GM10266 (cell line): ENCODE data around the gene RGL1.
"Not testable (repeated sequence)": the region's sequence is repeated elsewhere in the genome, so short reads cannot be mapped to it uniquely, and the experiment has no call there.

Experiments used
- DNase-seq: peaks from one replicate; pipeline ENCODE4 v3.0.0; 2012; ENCODE audit errors: extremely low spot score
- CTCF ChIP-seq: IDR thresholded peaks from 2 replicates; pipeline ENCODE4 v1.5.1; 2012; ENCODE audit warnings: mild to moderate bottlenecking, low read depth; ENCODE audit not compliant: control insufficient read depth, insufficient read depth; ENCODE audit errors: missing control alignments

The RGL1 gene

GRCh38 chr1:183804916-183805841, at the start of gene RGL1:
RGL1 (plus strand) TSS chr1:183805120; CDS start chr1:183805298, 178 bp downstream.
- TF ChIP-seq CTCF: no peak

GRCh38 chr1:183756326-183756725, 48.6 kb upstream of the RGL1 start:
- no peak for TF ChIP-seq CTCF
- no peak for DNase-seq

More at GRCh38 chr1:183804916-183805841, at the start of gene RGL1:
- DNase-seq: peak; percentile 48

GRCh38 chr1:183757061-183757460, 47.9 kb upstream of the RGL1 start:
- no peak for TF ChIP-seq CTCF
- no peak for DNase-seq

- TF ChIP-seq CTCF: no peak
- no peak for DNase-seq
Observed at GRCh38 chr1:183758913-183759312, 46.0 kb upstream of the RGL1 start.

GRCh38 chr1:183760661-183761060, 44.3 kb upstream of the RGL1 start:
- no peak for TF ChIP-seq CTCF
- DNase-seq: no peak

GRCh38 chr1:183761871-183762270, 43.0 kb upstream of the RGL1 start:
- no peak for DNase-seq
- no peak for TF ChIP-seq CTCF

GRCh38 chr1:183762856-183763255, 42.1 kb upstream of the RGL1 start:
- DNase-seq: not testable (repeated sequence)
